ENCODE results near the gene CYP4F3. TPM values are rescaled to one million over a fixed set of nuclear protein-coding genes. Genes with fewer than 3 reads are reported as not detected.

The CYP4F3 gene
- total RNA-seq, 1 experiment from 2014 or later = 0.10 TPM

DNA sequence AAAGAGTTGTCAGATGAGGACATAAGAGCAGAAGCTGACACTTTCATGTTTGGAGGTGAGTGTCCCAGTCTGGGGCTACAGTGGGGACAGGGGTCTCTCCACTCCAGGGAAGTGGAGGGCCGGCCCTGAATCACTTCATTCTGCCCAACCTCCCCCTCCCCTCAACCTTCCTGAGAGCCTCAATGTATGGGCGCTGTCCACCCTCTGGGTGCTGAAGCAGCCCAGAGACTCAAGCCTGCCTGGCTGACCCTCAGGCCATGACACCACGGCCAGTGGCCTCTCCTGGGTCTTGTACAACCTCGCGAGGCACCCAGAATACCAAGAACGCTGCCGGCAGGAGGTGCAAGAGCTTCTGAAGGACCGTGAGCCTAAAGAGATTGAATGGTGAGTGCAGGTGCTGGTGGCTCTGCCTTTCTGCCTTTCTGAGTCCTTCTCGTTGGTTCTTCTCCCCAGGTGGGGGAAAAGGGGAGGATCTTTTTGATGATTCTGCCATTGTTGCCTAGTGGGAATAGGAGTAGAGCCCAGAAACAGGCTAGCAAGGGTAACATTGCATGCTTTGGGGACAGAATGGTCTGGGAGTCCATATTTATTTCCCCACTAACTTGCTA is 16.9 kb upstream of the CYP4F3 start:
- CTCF ChIA-PET = no interaction called here
- TF ChIP-seq, protein P1, sequence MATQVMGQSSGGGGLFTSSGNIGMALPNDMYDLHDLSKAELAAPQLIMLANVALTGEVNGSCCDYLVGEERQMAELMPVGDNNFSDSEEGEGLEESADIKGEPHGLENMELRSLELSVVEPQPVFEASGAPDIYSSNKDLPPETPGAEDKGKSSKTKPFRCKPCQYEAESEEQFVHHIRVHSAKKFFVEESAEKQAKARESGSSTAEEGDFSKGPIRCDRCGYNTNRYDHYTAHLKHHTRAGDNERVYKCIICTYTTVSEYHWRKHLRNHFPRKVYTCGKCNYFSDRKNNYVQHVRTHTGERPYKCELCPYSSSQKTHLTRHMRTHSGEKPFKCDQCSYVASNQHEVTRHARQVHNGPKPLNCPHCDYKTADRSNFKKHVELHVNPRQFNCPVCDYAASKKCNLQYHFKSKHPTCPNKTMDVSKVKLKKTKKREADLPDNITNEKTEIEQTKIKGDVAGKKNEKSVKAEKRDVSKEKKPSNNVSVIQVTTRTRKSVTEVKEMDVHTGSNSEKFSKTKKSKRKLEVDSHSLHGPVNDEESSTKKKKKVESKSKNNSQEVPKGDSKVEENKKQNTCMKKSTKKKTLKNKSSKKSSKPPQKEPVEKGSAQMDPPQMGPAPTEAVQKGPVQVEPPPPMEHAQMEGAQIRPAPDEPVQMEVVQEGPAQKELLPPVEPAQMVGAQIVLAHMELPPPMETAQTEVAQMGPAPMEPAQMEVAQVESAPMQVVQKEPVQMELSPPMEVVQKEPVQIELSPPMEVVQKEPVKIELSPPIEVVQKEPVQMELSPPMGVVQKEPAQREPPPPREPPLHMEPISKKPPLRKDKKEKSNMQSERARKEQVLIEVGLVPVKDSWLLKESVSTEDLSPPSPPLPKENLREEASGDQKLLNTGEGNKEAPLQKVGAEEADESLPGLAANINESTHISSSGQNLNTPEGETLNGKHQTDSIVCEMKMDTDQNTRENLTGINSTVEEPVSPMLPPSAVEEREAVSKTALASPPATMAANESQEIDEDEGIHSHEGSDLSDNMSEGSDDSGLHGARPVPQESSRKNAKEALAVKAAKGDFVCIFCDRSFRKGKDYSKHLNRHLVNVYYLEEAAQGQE (IDR thresholded peaks at IDR 0.05; ENCODE audit: insufficient read depth in 1 of 2, low read depth in 2 of 2, low read length in 1 of 2) = peak; percentile 88 to 90
- TF ChIP-seq POLR2AphosphoS5 (IDR thresholded peaks at IDR 0.05; ENCODE audit: low read depth, low read length) (no peak), TCF7L2 (IDR thresholded peaks at IDR 0.05; ENCODE audit: low read depth, low read length) (no peak)
- TF ChIP-seq, protein P2, sequence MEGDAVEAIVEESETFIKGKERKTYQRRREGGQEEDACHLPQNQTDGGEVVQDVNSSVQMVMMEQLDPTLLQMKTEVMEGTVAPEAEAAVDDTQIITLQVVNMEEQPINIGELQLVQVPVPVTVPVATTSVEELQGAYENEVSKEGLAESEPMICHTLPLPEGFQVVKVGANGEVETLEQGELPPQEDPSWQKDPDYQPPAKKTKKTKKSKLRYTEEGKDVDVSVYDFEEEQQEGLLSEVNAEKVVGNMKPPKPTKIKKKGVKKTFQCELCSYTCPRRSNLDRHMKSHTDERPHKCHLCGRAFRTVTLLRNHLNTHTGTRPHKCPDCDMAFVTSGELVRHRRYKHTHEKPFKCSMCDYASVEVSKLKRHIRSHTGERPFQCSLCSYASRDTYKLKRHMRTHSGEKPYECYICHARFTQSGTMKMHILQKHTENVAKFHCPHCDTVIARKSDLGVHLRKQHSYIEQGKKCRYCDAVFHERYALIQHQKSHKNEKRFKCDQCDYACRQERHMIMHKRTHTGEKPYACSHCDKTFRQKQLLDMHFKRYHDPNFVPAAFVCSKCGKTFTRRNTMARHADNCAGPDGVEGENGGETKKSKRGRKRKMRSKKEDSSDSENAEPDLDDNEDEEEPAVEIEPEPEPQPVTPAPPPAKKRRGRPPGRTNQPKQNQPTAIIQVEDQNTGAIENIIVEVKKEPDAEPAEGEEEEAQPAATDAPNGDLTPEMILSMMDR (IDR thresholded peaks at IDR 0.05) = no peak
- DNase-seq (ENCODE audit: low read depth, low spot score) (no peak), ATAC-seq (no peak)
- in situ Hi-C loops (cut with HindIII; ENCODE audit: low pct_unique_long_range_greater_than_20kb, low sequenced_read_pairs) (no loop called here), intact Hi-C loops (cut with micrococcal nuclease; ENCODE audit: unreplicated experiment) (no loop called here)
- no peak overlapping the region for H3K27ac ChIP-seq (ENCODE audit: low read length)
- no peaks in the 10 kb centered on the region for H3K36me3 ChIP-seq (ENCODE audit: control insufficient read depth, insufficient read depth, low read length)
- BruUV-seq (replicated peaks) = no TSS peak
- no peaks in the 10 kb centered on the region for H3K9me3 ChIP-seq (ENCODE audit: control insufficient read depth, insufficient read depth, low read depth, low read length)
- H3K27me3 ChIP-seq (ENCODE audit: control insufficient read depth, insufficient read depth, low read length) = no peaks in the 10 kb centered on the region
- no peaks in the 10 kb centered on the region for H3K4me1 ChIP-seq (ENCODE audit: control insufficient read depth, insufficient read depth, low read length)
- POLR2A ChIA-PET = no interaction called here
- no peak overlapping the region for H3K4me3 ChIP-seq (ENCODE audit: low read depth in 2 of 2, low read length in 2 of 2)

GRCh38 chr19:15628236-15629002 is 12.3 kb upstream of the CYP4F3 start:
- DNase-seq (ENCODE audit: low read depth, low spot score) (no peak), ATAC-seq (no peak)
- Histone ChIP-seq H3K4me3 (ENCODE audit: low read depth in 2 of 2, low read length in 2 of 2) (no peak overlapping the region), H3K9me3 (ENCODE audit: control insufficient read depth, insufficient read depth, low read depth, low read length) (no peaks in the 10 kb centered on the region), H3K27me3 (ENCODE audit: control insufficient read depth, insufficient read depth, low read length) (no peaks in the 10 kb centered on the region), H3K36me3 (ENCODE audit: control insufficient read depth, insufficient read depth, low read length) (no peaks in the 10 kb centered on the region), H3K27ac (ENCODE audit: low read length) (no peak overlapping the region), H3K4me1 (ENCODE audit: control insufficient read depth, insufficient read depth, low read length) (no peaks in the 10 kb centered on the region)
- ChIA-PET CTCF (interaction anchor here (0.6 kb wide), 1 partner anchor 813 kb away, joined by 7 read pairs; no protein-coding TSS in a partner anchor), POLR2A (no interaction called here)
- no peak for TF ChIP-seq SIN3A (IDR thresholded peaks at IDR 0.05; ENCODE audit: borderline replicate concordance, insufficient read depth, low read depth, low read length)
- TF ChIP-seq, protein P1 (IDR thresholded peaks at IDR 0.05; ENCODE audit: insufficient read depth in 1 of 2, low read depth in 2 of 2, low read length in 1 of 2) = no peak
- no peak for TF ChIP-seq TCF7L2 (IDR thresholded peaks at IDR 0.05; ENCODE audit: low read depth, low read length)
- no peak for TF ChIP-seq POLR2AphosphoS5 (IDR thresholded peaks at IDR 0.05; ENCODE audit: low read depth, low read length)
- TF ChIP-seq, protein P2 (IDR thresholded peaks at IDR 0.05) = no peak
- in situ Hi-C loops (cut with HindIII; ENCODE audit: low pct_unique_long_range_greater_than_20kb, low sequenced_read_pairs) = no loop called here
- no TSS peak for BruUV-seq (replicated peaks)
- intact Hi-C loops (cut with micrococcal nuclease; ENCODE audit: unreplicated experiment) = no loop called here

All from Panc1 (cell line).